IPS-15b (cell line): ENCODE measurements around the gene SCYGR3.
"Not testable (repeated sequence)": the region's sequence is repeated elsewhere in the genome, so short reads cannot be mapped to it uniquely, and the experiment has no call there.

ENCODE experiments used
- H3K27me3 ChIP-seq: one replicate; pipeline ENCODE4 v1.6.1; 2013; ENCODE audit warnings: low read length; ENCODE audit not compliant: control insufficient read depth, insufficient read depth
- H3K36me3 ChIP-seq: one replicate; pipeline ENCODE4 v1.6.1; 2013; ENCODE audit warnings: low read length; ENCODE audit not compliant: control insufficient read depth, insufficient read depth
- H3K4me1 ChIP-seq: one replicate; pipeline ENCODE4 v1.6.1; 2013; ENCODE audit warnings: mild to moderate bottlenecking, low read length; ENCODE audit not compliant: control insufficient read depth, insufficient read depth
- H3K4me3 ChIP-seq: one replicate; pipeline ENCODE4 v1.5.1; 2013; ENCODE audit warnings: low read depth, low read length
- H3K9ac ChIP-seq: one replicate; pipeline ENCODE4 v1.6.1; 2013; ENCODE audit warnings: low read depth, mild to moderate bottlenecking, low read length
- H3K9me3 ChIP-seq: one replicate; pipeline ENCODE4 v1.6.1; 2013; ENCODE audit warnings: mild to moderate bottlenecking, low read length; ENCODE audit not compliant: control insufficient read depth, insufficient read depth

SCYGR3 gene

GRCh38 chr2:227612546-227613271, 1.9 kb downstream of the SCYGR3 start:
- no peaks in the 10 kb centered on the region for H3K36me3 ChIP-seq
- no peak overlapping the region for H3K9ac ChIP-seq
- H3K4me1 ChIP-seq: peaks cover 4% of the 10 kb centered on the region
- peaks cover 4% of the 10 kb centered on the region for H3K27me3 ChIP-seq
- no peaks in the 10 kb centered on the region for H3K9me3 ChIP-seq
- H3K4me3 ChIP-seq: no peak overlapping the region

DNA sequence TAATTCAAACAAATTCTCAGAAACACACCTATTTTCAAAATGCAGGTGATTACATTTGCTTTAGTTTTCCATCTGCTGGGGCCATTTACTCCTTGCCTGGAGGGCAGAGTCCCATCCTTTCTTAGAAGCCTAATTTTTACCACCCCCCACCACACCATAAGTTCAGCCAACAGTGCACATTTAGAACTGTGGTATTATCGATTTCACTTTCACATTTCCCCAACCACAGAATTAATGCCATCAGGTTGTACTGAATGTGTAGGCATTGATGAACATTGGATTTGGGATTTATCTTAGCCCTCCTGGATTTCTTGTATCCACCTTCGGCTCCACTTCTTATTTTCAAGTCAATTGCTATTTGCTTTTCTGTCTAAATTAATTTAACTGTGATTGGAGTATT, 4.5 kb downstream of the SCYGR3 start:
- Histone ChIP-seq H3K9me3 (no peaks in the 10 kb centered on the region), H3K36me3 (no peaks in the 10 kb centered on the region)

DNA sequence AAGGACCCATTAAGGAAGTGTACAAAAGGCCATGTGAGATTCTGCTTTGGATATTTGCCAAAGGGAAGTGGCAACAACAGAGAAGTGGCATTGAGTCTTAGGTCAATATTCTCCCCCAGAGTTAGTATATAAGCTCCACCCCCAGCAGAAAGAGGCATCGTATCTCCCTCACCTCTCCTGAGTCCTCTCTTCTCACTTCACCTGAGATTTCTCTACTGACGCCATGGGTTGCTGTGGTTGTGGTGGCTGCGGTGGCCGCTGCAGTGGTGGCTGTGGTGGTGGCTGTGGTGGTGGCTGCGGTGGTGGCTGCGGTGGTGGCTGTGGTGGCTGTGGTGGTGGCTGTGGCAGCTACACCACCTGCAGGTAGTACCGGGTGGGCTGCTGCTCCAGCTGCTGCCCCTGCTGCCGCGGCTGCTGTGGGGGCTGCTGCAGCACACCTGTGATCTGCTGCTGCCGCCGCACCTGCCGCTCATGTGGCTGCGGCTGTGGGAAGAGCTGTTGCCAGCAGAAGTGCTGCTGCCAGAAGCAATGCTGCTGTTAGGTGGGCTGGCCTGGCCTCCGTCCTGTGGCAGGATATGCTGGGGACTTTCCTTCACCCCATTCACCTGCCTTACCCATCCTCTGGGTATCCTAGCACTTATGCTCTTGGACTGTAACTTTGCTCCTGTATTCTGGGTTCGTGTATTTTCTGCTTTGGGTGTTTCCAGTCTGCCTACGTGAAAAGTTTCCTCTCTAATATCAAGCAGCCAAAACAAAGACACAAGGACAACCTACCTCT, 5.9 kb downstream of the SCYGR3 start:
- Histone ChIP-seq H3K27me3 (no peaks in the 10 kb centered on the region), H3K36me3 (no peaks in the 10 kb centered on the region), H3K4me3 (no peak overlapping the region), H3K4me1 (no peaks in the 10 kb centered on the region), H3K9me3 (no peaks in the 10 kb centered on the region), H3K9ac (no peak overlapping the region)

More for the DNA sequence above, 4.5 kb downstream of the SCYGR3 start:
- no peak overlapping the region for H3K9ac ChIP-seq
- H3K4me1 ChIP-seq: no peaks in the 10 kb centered on the region
- H3K4me3 ChIP-seq: no peak overlapping the region
- peaks cover 1% of the 10 kb centered on the region for H3K27me3 ChIP-seq

GRCh38 chr2:227607941-227608340, 6.7 kb downstream of the SCYGR3 start:
- Histone ChIP-seq H3K4me1 (no peaks in the 10 kb centered on the region), H3K9ac (no peak overlapping the region), H3K36me3 (no peaks in the 10 kb centered on the region)

GRCh38 chr2:227606476-227606875, 8.2 kb downstream of the SCYGR3 start:
- no peak overlapping the region for H3K9ac ChIP-seq
- no peaks in the 10 kb centered on the region for H3K4me1 ChIP-seq
- H3K27me3 ChIP-seq: no peaks in the 10 kb centered on the region
- no peaks in the 10 kb centered on the region for H3K9me3 ChIP-seq
- H3K36me3 ChIP-seq: no peaks in the 10 kb centered on the region
- no peak overlapping the region for H3K4me3 ChIP-seq

More at GRCh38 chr2:227607941-227608340, 6.7 kb downstream of the SCYGR3 start:
- H3K9me3 ChIP-seq: no peaks in the 10 kb centered on the region
- H3K4me3 ChIP-seq: no peak overlapping the region
- H3K27me3 ChIP-seq: no peaks in the 10 kb centered on the region

DNA sequence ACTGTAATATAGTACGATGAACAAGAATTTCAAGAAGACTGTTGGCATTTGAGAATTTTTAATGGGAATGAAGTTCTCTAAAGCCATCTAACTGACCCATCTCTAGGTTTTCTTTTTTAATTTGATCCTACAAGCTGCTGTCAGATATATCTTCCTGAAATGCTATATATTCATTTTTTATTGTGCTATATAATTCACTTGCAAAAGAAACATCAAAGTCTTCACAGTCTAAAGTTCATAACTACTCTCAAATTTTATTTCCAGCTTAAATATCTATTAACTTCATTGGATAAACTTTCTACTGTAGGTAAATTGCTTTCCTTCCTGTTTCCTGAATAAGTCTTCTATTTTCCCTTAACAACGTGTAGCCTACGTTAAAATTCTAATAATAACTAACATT, 12.3 kb downstream of the SCYGR3 start:
- no peaks in the 10 kb centered on the region for H3K36me3 ChIP-seq
- H3K4me3 ChIP-seq: no peak overlapping the region
- no peaks in the 10 kb centered on the region for H3K27me3 ChIP-seq
- H3K9ac ChIP-seq: no peak overlapping the region
- H3K4me1 ChIP-seq: no peaks in the 10 kb centered on the region
- no peaks in the 10 kb centered on the region for H3K9me3 ChIP-seq

GRCh38 chr2:227598835-227599503, 15.7 kb downstream of the SCYGR3 start, which contains the start of gene SCYGR2:
TSS of gene SCYGR2 (plus strand) at chr2:227598893. CDS start at chr2:227598893, 0 bp downstream.
- H3K36me3 ChIP-seq: not testable (repeated sequence)

GRCh38 chr2:227597998-227598397, 16.6 kb downstream of the SCYGR3 start:
- H3K9me3 ChIP-seq: no peaks in the 10 kb centered on the region

More at GRCh38 chr2:227598835-227599503, 15.7 kb downstream of the SCYGR3 start, which contains the start of gene SCYGR2:
- H3K9ac ChIP-seq, H3K4me3 ChIP-seq, H3K9me3 ChIP-seq, H3K27me3 ChIP-seq, H3K4me1 ChIP-seq: not testable (repeated sequence)

DNA sequence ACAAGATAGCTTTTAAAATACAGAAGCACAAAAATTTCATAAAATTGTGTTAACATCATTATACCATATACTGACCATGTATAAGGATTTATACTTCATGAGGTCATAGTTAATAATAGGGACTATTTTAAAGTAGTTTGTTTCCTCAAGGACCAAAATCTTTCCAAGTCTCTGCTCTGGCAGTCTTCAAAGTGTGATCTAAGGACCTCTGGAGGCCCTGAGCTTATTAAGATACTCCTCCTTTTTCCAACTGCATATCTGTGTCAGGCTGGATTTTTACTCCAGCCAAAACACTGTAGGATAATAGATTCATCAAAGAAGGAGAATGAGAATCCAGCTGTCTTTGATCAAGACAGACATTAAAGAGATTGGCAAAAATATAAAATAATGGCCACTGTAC, 17.6 kb downstream of the SCYGR3 start:
- H3K9ac ChIP-seq: no peak overlapping the region
- H3K27me3 ChIP-seq: no peaks in the 10 kb centered on the region
- no peaks in the 10 kb centered on the region for H3K9me3 ChIP-seq
- peaks cover 2% of the 10 kb centered on the region for H3K4me1 ChIP-seq
- no peak overlapping the region for H3K4me3 ChIP-seq
- no peaks in the 10 kb centered on the region for H3K36me3 ChIP-seq

More at GRCh38 chr2:227597998-227598397, 16.6 kb downstream of the SCYGR3 start:
- peaks cover 2% of the 10 kb centered on the region for H3K4me1 ChIP-seq
- H3K27me3 ChIP-seq: no peaks in the 10 kb centered on the region
- no peaks in the 10 kb centered on the region for H3K36me3 ChIP-seq
- no peak overlapping the region for H3K4me3 ChIP-seq
- no peak overlapping the region for H3K9ac ChIP-seq

GRCh38 chr2:227595797-227596196, 18.8 kb downstream of the SCYGR3 start:
- Histone ChIP-seq H3K9ac (no peak overlapping the region), H3K36me3 (no peaks in the 10 kb centered on the region), H3K4me3 (no peak overlapping the region), H3K9me3 (no peaks in the 10 kb centered on the region), H3K27me3 (no peaks in the 10 kb centered on the region), H3K4me1 (peaks cover 2% of the 10 kb centered on the region)

GRCh38 chr2:227592694-227593387, 21.8 kb downstream of the SCYGR3 start:
- H3K4me1 ChIP-seq: peaks cover 2% of the 10 kb centered on the region
- no peaks in the 10 kb centered on the region for H3K36me3 ChIP-seq
- no peaks in the 10 kb centered on the region for H3K9me3 ChIP-seq
- no peaks in the 10 kb centered on the region for H3K27me3 ChIP-seq
- no peak overlapping the region for H3K4me3 ChIP-seq
- H3K9ac ChIP-seq: no peak overlapping the region
